GM23248 (cell line): ENCODE data around the gene MTREX.

Source experiments
- EZH2 ChIP-seq: fragments of 200-600 bp; sonication (generic); IDR thresholded peaks from 2 replicates; pipeline ENCODE4 v1.6.1; 2018; ENCODE audit warnings: antibody characterized with exemption, mild to moderate bottlenecking; ENCODE audit not compliant: insufficient read depth, poor library complexity, severe bottlenecking
- EZH2phosphoT487 ChIP-seq: fragments of 200-600 bp; sonication (generic); IDR thresholded peaks from 2 replicates; pipeline ENCODE4 v1.6.1; 2018; ENCODE audit warnings: antibody characterized with exemption, moderate library complexity, mild to moderate bottlenecking, low read depth; ENCODE audit not compliant: insufficient read depth

- no peak for TF ChIP-seq EZH2
- TF ChIP-seq EZH2phosphoT487, result no peak
These were observed 12.8 kb downstream of the MTREX start for GRCh38 chr5:55320571-55320970.
